ENCODE measurements around the gene RNF213.
"Not testable (repeated sequence)": the region's sequence is repeated elsewhere in the genome, so short reads cannot be mapped to it uniquely, and the experiment has no call there.

Gene RNF213

GRCh38 chr17:80318166-80318565 lies 57.5 kb downstream of the RNF213 start:
- no peak for DNase-seq (ENCODE audit: low read depth, low spot score)

GRCh38 chr17:80319262-80319998 lies 58.8 kb downstream of the RNF213 start:
- no peak for DNase-seq (ENCODE audit: low read depth, low spot score)

GRCh38 chr17:80319999-80320344 lies 59.3 kb downstream of the RNF213 start:
- no peak for DNase-seq (ENCODE audit: low read depth, low spot score)

- no peak for DNase-seq (ENCODE audit: low read depth, low spot score)
Measured at GRCh38 chr17:80320496-80320895, 59.8 kb downstream of the RNF213 start.

GRCh38 chr17:80322864-80323263 lies 62.2 kb downstream of the RNF213 start:
- no peak for DNase-seq (ENCODE audit: low read depth, low spot score)

- DNase-seq (ENCODE audit: low read depth, low spot score), result no peak
Measured at GRCh38 chr17:80323982-80324381, 63.3 kb downstream of the RNF213 start.

- no peak for DNase-seq (ENCODE audit: low read depth, low spot score)
Measured at GRCh38 chr17:80327518-80327917, 66.9 kb downstream of the RNF213 start.

- DNase-seq (ENCODE audit: low read depth, low spot score), result no peak
Measured at GRCh38 chr17:80328634-80329380, 68.2 kb downstream of the RNF213 start.

GRCh38 chr17:80329421-80329820 lies 68.8 kb downstream of the RNF213 start:
- not testable (repeated sequence) for DNase-seq (ENCODE audit: low read depth, low spot score)

GRCh38 chr17:80330276-80330675 lies 69.6 kb downstream of the RNF213 start:
- no peak for DNase-seq (ENCODE audit: low read depth, low spot score)

GRCh38 chr17:80330938-80331337 lies 70.3 kb downstream of the RNF213 start:
- not testable (repeated sequence) for DNase-seq (ENCODE audit: low read depth, low spot score)

- no peak for DNase-seq (ENCODE audit: low read depth, low spot score)
Measured at GRCh38 chr17:80331820-80332219, 71.2 kb downstream of the RNF213 start.

- DNase-seq (ENCODE audit: low read depth, low spot score), result no peak
Measured at GRCh38 chr17:80337195-80337895, 76.7 kb downstream of the RNF213 start.

- DNase-seq (ENCODE audit: low read depth, low spot score), result no peak
Measured at GRCh38 chr17:80339118-80339517, 78.5 kb downstream of the RNF213 start.

GRCh38 chr17:80339731-80340456 lies 79.2 kb downstream of the RNF213 start:
- DNase-seq (ENCODE audit: low read depth, low spot score), result no peak

GRCh38 chr17:80345321-80345720 lies 84.7 kb downstream of the RNF213 start:
- no peak for DNase-seq (ENCODE audit: low read depth, low spot score)

- no peak for DNase-seq (ENCODE audit: low read depth, low spot score)
Measured at GRCh38 chr17:80345841-80346497, 85.3 kb downstream of the RNF213 start.

- no peak for DNase-seq (ENCODE audit: low read depth, low spot score)
Measured at GRCh38 chr17:80346498-80347275, 86.0 kb downstream of the RNF213 start.

- DNase-seq (ENCODE audit: low read depth, low spot score), result no peak
Measured at GRCh38 chr17:80347536-80347935, 86.9 kb downstream of the RNF213 start.

GRCh38 chr17:80347948-80348351 lies 87.3 kb downstream of the RNF213 start:
- no peak for DNase-seq (ENCODE audit: low read depth, low spot score)
